Activated naive CD4-positive, alpha-beta T cell treated with anti-CD3 and anti-CD28 coated beads, Interleukin-2, amount 50 U/mL, for 16 hours (primary cell): ENCODE data around the gene CCM2.

Experiments used
- DNase-seq: peaks from one replicate; pipeline ENCODE4 v3.0.0-alpha.2; 2020

Gene CCM2

DNA sequence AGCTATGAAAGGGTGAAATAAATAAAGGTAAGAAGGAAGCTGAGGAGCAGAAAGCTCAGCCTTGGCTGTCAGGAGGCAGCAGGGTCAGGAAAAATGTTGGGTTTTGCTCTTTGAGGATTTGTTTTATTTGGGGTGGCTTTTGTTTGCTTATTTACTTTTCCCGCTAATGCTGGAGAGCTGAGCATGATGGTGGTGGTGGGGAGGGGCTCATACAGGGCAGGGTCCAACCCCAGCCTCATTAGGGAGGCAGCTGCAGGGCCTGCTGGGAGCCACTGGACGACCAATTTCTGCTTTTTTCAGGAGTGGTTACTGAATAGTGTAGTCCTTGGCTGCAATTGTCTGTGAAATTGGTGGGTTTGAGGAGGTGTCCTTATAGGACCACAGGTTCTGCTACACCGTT is 36.3 kb downstream of the CCM2 start:
- DNase-seq: no peak

DNA sequence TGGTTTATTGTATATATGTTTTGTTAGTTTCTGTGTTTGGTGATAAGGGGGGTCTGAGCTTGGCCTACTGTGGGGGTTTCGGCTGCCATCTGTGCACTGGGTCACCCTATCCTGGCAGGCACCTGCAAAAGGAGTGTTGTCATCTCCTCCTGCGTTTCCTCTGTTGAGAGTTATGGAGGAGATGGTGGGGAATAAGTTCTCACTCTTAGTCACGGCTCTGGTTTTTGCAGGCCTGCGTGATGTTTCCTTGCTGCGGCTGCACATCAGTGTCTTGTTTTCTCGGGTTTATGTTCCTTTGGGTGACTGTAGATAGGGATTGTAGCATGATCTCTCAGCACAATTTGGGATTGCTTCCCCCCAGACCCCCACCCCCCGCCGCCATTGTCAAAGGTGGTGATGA is 36.8 kb downstream of the CCM2 start:
- DNase-seq: no peak

DNA sequence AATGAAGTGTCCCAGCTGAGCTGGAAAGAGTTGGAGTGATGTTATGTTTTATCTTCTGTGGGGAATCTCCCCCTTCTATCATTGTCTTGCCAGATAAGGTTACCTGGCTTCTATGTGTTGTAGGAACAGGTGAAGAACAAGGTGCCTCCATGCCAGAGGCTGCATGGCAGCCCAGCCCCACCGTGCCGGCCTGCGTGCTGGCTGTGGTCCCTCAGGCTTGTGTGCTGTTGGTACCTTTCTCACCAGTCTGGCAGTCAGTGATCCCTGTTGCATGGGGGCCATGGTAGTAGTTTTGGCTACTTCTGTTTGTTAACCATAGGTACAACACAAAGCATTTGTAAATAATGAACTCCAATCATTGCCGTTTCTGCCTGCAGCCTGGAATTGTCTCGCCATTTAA is 37.9 kb downstream of the CCM2 start:
- DNase-seq: no peak

DNA sequence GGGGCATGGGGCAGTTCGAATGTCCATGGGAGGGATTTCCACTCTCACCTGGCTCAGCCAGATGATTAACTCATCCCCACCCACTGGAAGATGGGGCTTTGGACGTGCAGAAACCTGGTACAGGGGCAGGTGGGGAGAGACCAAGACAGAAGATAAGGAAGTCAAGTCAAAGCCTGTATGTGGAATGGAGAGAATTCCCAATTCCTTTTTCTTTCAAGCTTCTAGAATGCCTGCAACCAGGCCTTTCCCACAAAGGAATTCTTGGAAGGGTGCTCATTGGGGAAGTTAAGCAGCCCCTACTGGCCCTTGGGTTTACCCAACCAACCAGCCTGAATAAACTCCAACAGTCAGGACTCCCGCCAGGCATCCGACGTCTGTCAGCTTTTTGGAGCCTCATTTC is 39.1 kb downstream of the CCM2 start:
- no peak for DNase-seq

DNA sequence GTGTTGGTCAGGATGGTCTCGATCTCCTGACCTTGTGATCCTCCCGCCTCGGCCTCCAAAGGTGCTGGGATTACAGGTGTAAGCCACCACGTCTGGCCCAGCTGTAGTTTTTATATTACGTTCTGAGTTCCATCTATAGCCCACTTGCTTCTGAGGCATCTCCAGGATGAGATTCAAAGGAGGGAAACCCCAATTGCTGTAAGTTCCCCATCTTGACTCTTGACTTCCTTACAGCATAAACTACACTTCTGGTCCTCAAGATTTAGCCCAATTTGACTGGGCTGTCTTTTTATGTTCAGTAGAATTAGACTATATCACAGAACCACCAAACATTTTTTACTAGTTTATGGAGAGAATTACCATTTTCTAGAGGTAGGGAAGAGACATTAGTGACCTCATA is 44.3 kb downstream of the CCM2 start:
- DNase-seq: no peak

DNA sequence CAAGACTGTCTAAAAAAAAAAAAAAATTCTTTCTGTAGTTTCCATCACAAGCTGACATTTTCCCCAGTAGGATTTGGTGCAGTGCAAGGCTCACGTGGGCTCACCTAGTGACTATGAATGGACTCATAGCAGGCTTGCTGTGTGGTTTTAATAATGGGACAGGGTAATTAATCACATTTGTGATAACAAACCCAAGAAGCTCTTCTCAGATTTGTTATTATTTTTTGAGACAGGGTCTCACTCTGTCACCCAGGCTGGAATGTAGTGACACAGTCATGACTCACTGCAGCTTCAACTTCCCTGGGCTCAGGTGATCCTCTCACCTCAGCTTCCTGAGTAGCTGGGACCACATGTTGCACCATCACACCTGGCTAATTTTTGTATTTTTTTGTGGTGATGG is 48.7 kb downstream of the CCM2 start:
- DNase-seq: no peak

DNA sequence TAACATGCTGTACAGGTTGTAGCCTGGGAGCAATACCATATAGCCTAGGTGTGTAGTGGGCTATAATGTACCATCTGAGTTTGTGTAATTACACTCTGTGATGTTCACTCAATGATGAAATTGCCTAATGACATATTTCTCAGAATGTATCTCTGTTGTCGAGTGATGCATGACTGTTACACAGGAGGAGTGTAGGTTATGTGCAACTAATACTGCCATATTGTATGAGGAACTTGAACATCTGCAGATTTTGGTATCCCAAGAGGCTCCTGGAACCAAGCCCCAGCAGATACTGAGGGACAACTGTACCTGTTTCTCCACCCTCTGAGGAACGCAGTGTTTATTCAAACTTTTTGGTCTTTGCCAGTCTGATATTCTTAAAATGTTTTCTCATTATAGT is 50.2 kb downstream of the CCM2 start:
- no peak for DNase-seq

DNA sequence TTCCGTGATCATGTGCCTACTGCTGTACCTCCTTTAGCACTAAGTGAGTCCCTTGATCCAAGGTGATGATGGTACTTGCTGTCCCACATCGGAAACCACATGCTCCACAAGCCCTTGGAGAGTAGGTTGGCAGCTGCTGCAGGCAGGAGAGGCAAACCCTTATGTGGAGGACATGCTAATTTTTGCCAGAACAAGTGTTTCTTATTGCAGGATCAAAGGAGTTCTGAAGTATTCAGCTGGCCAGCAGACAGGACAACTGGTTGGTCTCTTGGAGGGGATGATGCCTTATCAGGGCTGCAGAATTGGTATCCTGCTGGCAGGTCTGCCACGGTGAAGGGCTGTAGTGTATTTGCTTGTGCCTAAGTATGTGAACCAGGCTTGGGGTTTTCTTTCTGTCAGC is 52.0 kb downstream of the CCM2 start:
- no peak for DNase-seq

DNA sequence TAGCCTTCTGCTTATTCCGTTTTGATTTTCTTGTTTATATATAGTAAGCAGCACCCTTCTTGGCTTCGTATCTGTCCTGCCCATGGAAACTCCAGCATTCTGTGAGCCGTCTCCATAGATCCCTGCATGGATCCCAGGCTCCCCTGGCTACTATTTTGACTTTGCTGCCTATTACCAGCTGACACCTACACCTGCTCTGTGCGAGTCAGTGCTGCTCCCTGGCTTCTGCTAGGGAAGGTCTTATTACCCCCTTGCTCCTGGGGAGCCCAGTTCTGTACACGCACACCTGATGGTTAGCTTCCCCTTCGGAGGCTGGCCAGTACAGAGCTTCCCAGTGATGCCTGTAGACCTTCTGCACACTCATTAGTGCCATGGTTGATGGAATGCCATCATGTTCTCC is 53.4 kb downstream of the CCM2 start:
- no peak for DNase-seq

DNA sequence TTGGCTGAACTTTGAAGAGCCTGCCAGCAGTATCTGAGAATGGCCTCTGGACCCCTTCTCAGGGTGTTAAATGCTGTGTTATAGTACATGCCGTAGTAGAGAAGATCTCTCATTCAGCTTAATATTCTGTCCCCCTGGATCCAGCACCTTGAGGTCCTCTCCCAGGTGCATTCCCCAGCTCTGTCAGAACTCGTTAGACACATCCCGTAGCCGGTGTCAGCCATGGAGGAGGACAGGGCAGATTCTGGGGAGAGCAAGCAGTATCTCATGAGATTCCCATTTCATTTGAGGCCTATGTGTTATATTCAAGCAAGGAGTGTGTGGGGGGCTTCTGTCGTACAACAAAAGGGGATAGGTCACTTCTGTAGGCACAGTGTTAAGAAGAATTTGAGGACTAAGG is 53.9 kb downstream of the CCM2 start:
- DNase-seq: no peak

DNA sequence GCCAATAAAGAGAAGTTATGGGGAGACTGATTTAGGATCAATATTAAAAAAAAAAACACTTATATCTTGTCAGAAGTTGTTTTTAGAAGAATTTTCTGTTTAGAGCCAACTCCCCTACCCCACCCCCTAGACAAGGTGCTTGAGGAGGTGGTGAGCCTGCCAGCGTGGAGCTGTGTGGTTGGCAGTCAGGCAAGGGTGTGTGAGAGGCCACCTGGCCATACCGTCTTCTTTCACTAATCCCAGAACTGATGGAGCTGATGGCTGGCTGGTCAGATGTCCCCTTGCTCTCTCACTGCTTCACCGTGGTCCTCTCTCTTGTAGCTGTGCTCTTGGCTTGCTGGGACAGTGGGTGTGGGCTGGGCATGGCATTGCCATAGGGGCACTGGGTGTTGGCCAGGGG is 54.4 kb downstream of the CCM2 start:
- no peak for DNase-seq

DNA sequence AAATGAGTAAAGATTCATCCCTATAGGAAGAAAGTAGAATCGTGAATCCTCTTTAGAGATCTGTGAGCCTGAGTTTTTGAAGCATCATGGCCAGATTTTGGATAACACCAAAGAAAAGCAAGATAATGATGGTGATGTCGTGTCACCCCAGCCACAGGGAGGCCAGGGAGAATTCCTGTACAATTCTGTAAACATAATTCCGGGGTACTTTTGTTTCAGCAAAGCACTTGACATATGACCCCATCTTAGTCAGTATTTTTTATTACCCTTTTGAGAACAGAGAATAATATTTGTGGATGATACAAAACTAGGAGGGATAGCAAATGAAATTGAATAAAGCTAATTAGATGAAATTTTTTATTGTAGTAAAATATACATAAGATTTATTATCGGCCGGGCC is 55.0 kb downstream of the CCM2 start:
- DNase-seq: no peak

DNA sequence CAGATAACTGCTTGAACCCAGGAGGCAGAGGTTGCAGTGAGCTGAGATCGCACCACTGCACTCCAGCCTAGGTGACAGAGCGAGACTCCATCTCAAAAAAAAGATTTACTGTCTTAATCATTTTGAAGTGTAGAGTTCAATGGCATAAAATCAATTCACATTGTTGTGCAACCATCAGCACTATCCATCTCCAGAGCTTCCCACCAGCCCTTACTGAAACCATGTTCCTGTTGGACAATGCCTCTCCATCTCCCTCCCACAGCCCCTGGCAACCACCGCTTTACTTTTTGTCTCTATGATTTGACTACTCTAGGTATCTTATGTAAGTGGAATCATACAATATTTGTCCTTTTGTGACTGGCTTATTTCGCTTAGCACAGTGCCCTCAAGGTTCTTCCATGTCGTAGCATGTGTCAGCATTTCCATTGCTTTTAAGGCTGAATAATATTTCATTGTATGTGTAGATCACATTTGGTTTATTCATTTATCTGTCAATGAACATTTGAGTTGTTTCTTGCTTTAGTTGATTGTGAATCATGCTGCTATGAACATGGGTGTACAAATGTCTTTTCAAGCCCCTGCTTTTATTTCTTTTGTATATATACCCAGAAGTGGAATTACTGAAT is 55.7 kb downstream of the CCM2 start:
- DNase-seq: no peak

DNA sequence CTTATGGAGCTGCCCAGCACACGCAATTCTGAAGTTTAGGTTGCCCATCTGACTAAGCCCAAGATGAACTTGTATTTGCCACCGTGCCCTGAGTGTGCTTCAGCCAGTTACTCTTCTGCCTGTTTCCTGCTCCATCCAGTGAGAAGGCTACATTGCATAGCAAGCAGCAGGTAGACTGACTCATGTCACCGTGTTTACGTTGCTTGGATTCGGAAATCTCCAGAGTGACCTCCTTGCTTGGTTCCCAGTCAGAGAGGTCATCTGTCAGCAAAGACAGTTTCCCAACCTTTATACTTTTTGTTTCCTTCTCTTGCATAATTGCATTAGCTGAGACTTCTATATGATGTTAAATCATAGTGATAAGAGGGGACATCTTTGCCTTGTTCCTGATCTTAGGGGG is 57.9 kb downstream of the CCM2 start:
- no peak for DNase-seq

DNA sequence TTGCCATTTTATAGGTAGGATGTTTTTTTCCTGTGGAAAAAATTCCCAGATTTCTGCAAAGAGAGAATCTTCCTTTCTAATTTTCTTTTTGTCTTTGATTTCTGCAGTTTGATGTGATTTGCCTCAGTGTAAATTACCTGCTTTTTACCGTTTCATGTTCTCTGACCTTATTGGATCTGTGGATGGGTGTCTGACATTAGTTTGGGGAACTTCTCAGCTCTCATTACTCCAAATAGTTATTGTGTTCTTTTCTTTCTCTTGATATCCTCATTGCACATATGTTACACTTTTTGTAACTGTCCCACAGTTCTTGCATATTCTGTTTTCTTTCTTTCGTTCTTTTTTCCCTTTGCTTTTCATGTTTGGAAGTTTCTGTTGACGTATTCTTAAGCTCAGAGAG is 60.3 kb downstream of the CCM2 start:
- no peak for DNase-seq

DNA sequence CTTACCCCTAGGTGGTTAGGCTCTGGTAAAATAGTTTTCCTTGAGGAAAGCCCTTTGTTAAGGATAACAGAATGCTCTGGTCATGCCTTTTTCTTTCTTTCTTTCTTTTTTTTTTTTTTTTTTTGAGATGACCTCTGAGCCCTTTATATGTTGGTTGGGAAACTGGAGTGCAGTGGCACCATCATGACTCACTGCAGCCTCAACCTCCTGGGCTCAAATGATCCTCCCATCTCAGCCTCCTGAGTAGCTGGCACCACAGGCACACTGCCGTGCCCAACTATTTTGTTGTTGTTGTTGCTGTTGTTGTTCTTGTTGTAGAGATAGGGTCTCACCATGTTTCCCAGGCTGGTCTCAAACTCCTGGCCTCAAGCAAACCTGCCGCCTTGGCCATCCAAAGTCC is 61.4 kb downstream of the CCM2 start:
- DNase-seq: no peak

DNA sequence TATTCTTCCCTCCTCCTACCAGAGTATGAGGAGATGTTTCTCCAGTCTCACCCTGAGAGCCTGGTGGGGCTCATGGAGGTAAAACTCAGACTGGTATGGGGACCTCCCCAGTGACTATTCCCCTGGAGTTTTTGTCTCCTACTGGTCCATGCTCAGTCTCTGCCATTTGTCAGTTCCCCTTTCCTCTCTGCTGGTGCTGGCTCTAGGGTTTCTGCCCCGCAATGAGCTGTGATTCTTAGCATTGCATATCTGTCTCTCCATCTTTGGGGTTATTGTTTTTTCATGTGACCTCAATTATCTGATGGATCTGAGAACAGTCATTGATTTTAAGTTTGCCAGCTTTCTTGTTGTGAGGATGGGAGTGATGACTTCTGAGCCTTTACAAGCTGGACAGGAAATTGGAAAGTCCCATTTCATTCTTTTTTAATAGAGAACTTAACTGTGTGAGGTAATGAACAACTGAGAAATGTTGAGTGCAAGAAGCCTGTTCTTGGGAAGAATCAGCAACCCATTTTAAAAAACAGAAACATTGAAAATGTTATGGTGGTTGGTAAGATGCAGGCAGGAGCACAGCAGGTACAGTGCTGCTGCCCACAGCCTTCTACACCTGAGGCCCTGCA is 61.9 kb downstream of the CCM2 start:
- no peak for DNase-seq

DNA sequence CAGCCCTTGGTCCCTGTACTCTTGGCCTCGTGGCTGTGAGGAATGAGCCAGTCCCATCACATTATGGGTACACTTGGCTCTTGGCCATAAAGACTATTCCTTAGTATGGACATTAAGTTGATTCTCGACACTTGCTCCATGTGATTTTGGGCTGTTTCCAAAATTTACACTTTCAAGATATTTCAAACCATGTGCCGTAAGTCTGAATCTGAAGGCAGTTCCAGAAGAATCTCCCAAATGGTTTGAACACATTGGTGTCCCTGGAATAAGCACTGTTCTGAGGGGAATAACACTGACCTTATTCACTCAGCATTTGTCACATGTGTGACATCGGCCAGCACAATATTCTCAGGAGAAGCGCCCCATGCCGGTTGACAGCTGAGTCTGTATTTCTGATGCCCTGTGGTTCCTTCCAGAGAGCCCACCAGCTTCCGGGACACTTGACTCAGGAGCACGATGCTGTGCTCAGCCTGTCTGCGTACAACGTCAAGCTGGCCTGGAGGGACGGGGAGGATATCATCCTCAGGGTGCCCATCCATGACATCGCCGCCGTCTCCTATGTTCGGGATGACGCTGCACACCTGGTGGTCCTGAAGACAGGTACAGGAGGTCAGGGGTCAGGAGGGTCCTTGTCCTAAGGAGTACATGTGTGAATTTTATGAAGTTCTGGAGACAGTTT is 64.2 kb downstream of the CCM2 start:
- DNase-seq: no peak

DNA sequence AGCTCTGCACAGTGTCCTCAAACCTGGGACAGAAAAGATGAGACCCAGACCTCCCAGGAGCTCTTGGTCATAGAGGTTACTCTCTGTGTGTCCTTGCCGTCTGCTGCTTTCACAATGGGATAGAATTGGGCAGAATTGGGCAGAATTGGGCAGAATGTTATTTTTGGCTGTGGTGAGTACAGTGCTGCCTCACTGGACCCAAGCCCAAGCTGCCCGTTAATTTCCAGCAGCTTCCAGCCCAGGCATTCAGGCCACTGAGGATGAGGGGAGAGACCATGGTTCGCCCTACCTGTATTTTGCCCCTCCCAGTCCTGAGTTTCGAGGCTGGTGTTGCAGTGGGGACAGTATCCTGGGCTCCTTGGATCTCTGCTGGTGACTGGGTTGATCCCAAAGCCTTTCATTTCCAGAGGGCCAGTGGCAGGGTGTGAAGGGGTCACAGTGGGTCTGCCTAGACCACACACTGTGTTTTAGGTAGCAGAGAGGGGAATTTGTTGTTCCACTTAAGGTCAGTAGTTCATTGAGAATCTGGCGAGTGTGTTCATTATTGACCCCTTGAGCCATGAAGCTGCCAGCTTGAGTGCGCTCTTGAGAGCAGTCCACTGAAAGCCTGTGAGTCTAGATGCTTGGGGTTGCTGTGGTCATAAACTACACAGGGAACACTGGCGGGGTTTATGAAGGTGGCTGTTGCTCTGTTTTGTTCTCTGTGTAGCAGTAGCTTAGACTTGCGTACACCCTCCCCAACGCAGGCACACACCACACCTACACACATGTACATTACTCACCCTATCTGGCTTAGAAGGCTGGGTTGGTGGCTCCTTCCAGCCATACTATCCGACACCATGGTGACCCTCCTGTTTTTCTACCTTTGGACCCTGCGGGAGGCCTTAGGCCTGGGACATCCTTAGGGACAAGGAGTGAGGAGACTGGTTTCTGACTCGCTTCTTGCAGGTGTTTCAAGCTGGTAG is 65.3 kb downstream of the CCM2 start:
- DNase-seq: no peak

DNA sequence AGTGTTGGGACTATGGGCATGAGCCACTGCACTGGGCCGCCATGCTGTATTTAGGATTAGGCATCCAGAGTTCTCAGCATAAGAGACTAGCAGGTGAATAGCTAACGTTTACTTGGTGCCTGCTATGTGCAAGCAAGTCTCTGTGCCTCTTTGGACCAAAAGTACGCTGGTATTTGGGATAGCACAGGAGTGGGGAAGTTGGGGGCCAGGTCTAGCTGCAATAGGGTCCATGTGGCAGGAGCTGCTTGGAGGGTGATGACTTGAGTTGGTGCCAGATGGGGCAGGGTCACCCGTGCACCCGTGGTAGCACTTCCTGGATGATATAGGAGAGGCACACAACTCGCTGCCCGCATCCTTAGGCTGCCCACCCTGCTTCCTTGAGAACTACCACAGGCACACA is 66.4 kb downstream of the CCM2 start:
- DNase-seq: no peak

DNA sequence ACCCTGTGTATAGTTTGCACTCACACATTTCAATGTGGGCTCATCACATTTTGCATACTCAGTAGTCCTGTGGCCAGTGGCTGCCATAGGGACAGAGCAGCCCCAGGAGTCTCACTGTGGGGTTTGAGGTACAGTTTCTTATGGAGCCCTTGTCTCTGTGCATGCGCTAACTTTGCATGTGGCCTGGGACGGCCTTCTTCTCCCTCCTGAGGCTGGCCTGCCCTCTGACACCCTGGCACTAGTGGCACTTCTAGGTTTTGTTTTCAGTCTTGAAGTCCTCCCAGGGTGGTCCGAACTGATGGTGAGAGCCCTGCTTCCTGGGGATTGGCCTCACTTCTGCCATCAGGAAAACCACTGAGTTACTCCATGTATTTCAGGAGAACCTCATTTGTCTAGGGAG is 67.6 kb downstream of the CCM2 start:
- DNase-seq: no peak

DNA sequence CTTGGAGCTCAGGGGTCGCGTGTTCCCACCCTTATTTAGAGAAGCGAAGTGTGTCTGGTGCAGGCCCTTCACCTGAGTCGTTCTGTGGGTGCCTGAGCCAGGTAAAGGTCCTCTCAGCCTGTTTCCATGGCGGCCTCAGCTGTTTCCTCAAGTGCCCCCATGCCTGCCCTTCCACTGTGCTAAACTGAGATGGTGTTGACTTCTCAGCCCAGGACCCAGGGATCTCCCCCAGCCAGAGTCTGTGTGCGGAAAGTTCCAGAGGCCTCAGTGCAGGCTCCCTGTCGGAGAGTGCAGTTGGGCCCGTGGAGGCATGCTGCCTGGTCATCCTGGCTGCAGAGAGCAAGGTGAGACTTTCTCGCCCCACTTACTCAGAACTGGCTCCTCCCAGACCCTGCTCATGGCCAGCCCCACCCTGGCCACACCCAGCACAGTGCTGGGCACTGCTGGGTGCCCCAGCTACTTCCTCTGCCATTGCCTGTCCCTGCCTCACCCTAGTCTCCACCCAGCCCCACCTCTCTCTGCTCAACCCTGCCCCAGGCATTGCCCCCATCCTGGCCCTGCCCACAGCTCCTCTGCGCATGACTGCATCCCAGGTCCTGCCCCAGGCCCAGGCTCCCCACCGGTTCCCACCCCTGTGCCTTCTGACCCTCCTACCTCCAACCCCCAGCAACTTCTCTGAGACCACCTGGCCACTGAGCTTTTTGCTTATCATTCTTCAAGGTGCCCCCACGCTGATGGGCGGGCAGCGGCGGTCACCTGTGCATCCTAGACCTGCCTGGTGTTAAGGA is 68.4 kb downstream of the CCM2 start:
- DNase-seq: no peak
